ENCODE data around the gene IFT122. TPM values are rescaled to one million over a fixed set of nuclear protein-coding genes. Genes with fewer than 3 reads are reported as not detected.
"Not testable (repeated sequence)": the region's sequence is repeated elsewhere in the genome, so short reads cannot be mapped to it uniquely, and the experiment has no call there.

Gene IFT122
- total RNA-seq, 2 experiments from 2014 or later = 21.5 to 25.5 TPM

DNA sequence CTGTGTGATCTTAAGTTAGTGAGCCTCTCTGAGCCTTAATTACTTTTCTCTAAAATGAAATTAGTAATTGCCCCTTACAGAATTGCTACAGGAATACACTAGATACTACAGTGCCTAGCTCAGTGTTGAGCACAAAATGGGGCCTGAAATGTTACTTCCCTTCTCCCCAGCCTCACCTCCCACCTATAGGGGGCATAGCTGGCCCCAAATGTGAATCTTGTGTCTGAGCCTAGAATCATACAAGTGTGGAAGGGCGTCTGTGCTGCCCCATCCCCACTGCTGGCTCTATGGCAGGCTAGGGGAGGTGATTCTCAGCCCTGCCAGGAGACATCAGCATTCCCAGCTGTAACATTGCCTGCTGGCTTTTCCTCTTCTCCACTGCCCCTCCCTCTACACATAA is 42.7 kb downstream of the IFT122 start:
- intact Hi-C loops (cut with micrococcal nuclease) = loop anchor here (2.0 kb wide), 1 partner anchor 42 kb away; the partner anchor contains the start of gene IFT122
- H3K9me3 Mint-ChIP-seq = no peaks in the 10 kb centered on the region
- H3K4me3 Mint-ChIP-seq = no peak overlapping the region
- no peak overlapping the region for H3K27ac Mint-ChIP-seq
- H3K36me3 Mint-ChIP-seq = peaks cover 4% of the 10 kb centered on the region
- POLR2A ChIA-PET = no interaction called here
- no peak for DNase-seq
- CTCF ChIA-PET = no interaction called here
- H3K27me3 Mint-ChIP-seq = no peaks in the 10 kb centered on the region
- peaks cover 13% of the 10 kb centered on the region for H3K4me1 Mint-ChIP-seq (ENCODE audit: low read depth)

DNA sequence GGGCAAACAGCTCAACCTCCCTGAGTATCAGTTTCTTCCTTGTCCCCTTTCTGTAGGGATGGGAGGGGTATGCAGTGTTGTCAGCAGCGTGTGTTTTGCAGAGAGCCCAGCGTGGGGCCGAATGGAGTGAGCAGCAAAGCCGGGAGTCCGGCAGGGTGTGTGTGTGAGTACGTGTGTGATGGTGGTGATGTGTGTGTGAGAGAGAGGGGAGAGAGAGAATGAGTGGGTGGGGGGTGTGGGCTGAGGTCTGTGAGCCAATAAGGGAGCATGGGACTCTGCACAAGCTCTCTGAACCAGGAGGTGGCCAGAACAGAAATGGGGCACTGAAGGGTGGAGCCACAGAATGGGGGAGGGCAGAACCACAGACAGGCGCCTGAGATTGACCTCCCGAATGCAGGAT is 43.8 kb downstream of the IFT122 start:
- peaks cover 13% of the 10 kb centered on the region for H3K4me1 Mint-ChIP-seq (ENCODE audit: low read depth)
- H3K36me3 Mint-ChIP-seq = peaks cover 4% of the 10 kb centered on the region
- POLR2A ChIA-PET = no interaction called here
- H3K9me3 Mint-ChIP-seq = no peaks in the 10 kb centered on the region
- intact Hi-C loops (cut with micrococcal nuclease) = loop anchor here (2.0 kb wide), 1 partner anchor 43 kb away; the partner anchor contains the start of gene IFT122
- H3K4me3 Mint-ChIP-seq = no peak overlapping the region
- no peaks in the 10 kb centered on the region for H3K27me3 Mint-ChIP-seq
- CTCF ChIA-PET = no interaction called here
- DNase-seq = no peak
- H3K27ac Mint-ChIP-seq = no peak overlapping the region

DNA sequence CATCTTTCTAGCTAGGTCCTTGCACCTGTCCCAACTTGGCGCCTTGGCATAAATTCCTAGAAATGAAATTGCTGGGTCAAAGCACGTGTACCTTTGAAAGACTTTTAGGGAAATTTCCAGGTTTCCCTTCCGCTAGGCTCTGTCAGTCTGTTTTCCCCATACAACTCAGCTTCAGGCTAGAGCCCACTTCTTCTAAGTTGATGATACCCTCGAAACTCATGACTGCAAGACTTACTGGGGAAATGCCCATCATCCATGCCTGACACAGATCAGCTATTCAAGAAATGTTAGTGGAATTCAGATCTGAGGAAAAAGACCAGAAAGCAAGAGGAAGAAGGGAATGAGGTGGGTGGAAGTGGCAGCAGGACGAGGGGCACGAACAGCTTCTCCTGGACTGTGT is 45.1 kb downstream of the IFT122 start:
- H3K27me3 Mint-ChIP-seq; DNase-seq; H3K9me3 Mint-ChIP-seq; intact Hi-C loops (cut with micrococcal nuclease); H3K27ac Mint-ChIP-seq; H3K4me3 Mint-ChIP-seq; CTCF ChIA-PET; H3K36me3 Mint-ChIP-seq; POLR2A ChIA-PET: not testable (repeated sequence)
- H3K4me1 Mint-ChIP-seq (ENCODE audit: low read depth) = peaks cover 13% of the 10 kb centered on the region

DNA sequence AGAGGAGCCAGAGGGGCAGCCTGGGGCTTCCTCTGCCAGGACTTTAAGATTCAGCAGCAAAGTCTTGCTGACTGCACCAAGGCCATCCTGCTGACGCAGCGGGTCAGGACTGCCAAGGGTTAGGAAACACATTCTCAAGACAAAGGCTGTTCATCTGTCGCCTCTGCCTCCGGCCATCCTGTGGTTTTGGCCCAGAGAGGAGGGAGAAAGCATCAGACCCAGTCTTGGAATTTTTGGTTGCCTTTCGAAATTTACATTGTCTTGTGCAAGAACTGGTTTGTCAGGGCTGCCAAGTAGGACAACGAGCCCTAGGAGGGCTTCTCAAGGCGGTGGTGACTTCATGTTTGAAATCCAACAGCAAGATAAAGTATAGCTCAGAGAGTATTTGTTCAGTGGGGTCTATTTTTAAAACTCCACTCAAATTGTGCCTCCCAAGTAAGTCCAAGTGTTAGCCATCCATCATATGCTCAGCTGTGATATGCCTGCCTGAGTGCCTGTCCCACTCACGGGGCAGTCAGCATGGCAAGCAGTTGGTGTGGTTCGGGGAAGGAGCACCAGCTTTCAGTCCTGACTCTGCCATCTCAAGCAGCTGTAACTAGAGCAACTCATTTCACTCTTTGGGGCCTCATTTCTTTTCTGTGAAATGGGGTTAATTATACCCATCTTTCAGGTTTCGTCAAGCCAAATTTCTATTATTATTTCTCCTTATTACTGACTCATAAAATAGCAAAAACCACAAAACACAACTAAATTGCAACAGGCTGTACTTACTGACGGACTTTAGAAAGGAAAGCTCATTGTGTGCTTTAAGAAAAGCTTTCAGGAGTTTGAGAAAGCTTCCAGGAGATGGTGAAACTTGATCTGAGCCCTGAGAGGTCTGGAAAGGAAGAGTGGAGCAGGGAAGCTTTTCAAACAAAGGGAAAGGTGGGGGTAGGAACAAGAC is 46.0 kb downstream of the IFT122 start:
- Mint-ChIP-seq H3K9me3 (no peaks in the 10 kb centered on the region), H3K27me3 (no peaks in the 10 kb centered on the region), H3K4me3 (no peak overlapping the region), H3K36me3 (peaks cover 4% of the 10 kb centered on the region), H3K4me1 (ENCODE audit: low read depth) (peaks cover 13% of the 10 kb centered on the region), H3K27ac (no peak overlapping the region)
- CTCF ChIA-PET = interaction anchor here (0.6 to 1.3 kb wide), 4 partner anchors 22 to 345 kb away, joined by 3 read pairs; no protein-coding TSS in a partner anchor
- intact Hi-C loops (cut with micrococcal nuclease) = loop anchor here (1.0 kb wide), 1 partner anchor 342 kb away; no protein-coding TSS in a partner anchor
- no peak for DNase-seq
- POLR2A ChIA-PET = no interaction called here

DNA sequence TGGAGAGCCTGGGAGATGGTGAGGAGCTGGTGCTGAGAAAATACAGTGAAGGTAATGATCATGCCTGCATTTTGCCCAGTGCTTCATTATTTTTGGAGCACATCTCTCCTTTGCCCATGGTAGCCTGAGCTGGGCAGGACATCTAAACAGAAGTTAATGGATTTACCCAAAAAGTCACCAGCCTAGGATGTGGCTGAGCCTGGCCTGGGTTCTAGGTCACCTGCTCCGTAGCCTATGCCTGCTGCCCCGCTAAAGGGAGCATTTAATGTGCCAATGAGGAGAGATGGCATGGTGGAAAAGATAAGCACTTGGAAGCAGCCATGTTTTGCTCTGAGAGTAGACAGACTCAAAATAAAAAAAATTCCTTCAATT is 46.6 kb downstream of the IFT122 start:
- H3K4me1 Mint-ChIP-seq (ENCODE audit: low read depth) = peaks cover 8% of the 10 kb centered on the region
- ChIA-PET CTCF (interaction anchor here (0.9 to 1.3 kb wide), 3 partner anchors 22 to 344 kb away, joined by 3 read pairs; no protein-coding TSS in a partner anchor), POLR2A (no interaction called here)
- H3K4me3 Mint-ChIP-seq = no peak overlapping the region
- DNase-seq = no peak
- H3K36me3 Mint-ChIP-seq = peaks cover 4% of the 10 kb centered on the region
- H3K27me3 Mint-ChIP-seq = no peaks in the 10 kb centered on the region
- no peak overlapping the region for H3K27ac Mint-ChIP-seq
- intact Hi-C loops (cut with micrococcal nuclease) = loop anchor here (1.0 kb wide), 1 partner anchor 342 kb away; no protein-coding TSS in a partner anchor
- no peaks in the 10 kb centered on the region for H3K9me3 Mint-ChIP-seq

DNA sequence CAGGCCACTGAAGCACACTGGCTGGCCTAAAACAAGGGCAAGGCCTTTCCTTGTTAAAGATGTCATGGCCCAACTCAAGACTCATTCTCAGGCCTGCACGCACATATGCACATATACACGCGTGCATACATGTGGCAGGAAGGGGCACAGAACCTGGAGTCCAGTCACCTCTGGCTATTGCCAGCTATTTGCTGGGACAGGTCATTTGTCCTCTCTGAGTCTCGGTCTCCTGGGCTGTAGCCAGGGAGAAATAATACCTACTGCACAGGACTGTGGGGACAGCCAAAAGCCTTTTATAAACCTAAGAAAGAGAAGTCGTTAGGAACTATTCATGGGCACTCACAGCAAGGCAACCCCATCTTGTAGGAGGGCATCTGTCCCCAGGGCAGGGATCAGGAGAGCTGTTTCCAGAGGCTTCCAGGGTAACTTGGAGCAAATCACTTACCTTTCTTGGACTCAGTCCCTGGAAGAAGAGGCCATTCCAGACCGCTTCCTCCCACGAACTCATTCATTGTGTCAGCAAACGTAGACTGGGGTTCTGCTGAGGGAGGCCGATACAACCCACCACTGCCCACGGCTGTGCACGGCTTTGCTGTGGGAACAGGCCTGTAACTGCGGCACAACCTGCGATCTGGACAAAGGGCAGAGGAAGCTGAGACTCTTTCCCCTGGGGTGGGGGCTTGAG is 47.3 kb downstream of the IFT122 start:
- ChIA-PET CTCF (interaction anchor here (0.9 to 1.3 kb wide), 2 partner anchors 23 to 74 kb away, joined by 3 read pairs; no protein-coding TSS in a partner anchor), POLR2A (no interaction called here)
- no peak for DNase-seq
- no peak overlapping the region for H3K4me3 Mint-ChIP-seq
- H3K27me3 Mint-ChIP-seq = no peaks in the 10 kb centered on the region
- intact Hi-C loops (cut with micrococcal nuclease) = no loop called here
- H3K4me1 Mint-ChIP-seq (ENCODE audit: low read depth) = peaks cover 1% of the 10 kb centered on the region
- no peaks in the 10 kb centered on the region for H3K9me3 Mint-ChIP-seq
- H3K27ac Mint-ChIP-seq = no peak overlapping the region
- H3K36me3 Mint-ChIP-seq = peaks cover 4% of the 10 kb centered on the region

DNA sequence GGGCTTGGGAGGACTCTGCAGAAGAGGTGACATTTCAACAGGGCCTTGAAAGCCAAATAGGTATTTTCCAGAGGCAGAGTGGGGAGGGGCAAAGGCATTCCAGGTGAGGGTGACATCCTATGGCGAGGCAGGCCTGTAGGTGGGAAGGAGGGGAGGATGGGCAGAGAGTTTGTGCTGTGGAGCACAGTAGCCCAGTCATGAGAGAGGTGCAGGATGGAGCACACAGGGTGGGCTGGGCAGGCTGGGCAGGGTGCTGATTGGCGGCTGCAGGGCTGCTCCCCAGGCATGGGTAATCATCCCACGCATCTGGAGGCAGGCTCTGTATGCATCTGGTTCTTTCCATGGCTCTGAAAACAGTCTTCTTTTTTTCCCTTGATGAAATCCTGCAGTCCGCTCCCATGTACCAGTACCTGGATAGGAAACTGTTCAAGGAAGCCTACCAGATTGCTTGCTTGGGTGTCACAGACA is 47.9 kb downstream of the IFT122 start:
- H3K27ac Mint-ChIP-seq; intact Hi-C loops (cut with micrococcal nuclease); H3K4me3 Mint-ChIP-seq; H3K9me3 Mint-ChIP-seq; DNase-seq; CTCF ChIA-PET; H3K27me3 Mint-ChIP-seq; H3K4me1 Mint-ChIP-seq (ENCODE audit: low read depth); POLR2A ChIA-PET; H3K36me3 Mint-ChIP-seq: not testable (repeated sequence)

DNA sequence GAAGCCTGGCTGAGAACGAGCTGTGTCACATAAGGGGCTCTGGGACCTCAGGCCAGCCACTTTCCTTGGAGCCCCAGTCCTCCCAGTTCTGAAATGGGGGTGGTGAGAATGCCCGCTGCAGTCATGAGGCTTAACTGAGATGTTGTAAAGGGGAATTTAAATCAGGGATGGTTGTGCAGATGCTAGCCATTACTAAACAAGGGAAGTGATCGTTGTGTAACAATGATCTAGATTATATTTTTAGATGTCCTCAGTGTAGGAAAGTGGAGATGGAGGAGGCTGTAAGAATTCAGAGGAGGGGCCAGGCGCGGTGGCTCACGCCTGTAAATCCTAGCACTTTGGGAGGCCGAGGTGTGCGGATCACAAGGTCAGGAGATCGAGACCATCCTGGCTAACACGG is 49.2 kb downstream of the IFT122 start:
- H3K27me3 Mint-ChIP-seq; DNase-seq; H3K4me1 Mint-ChIP-seq (ENCODE audit: low read depth); H3K27ac Mint-ChIP-seq; H3K9me3 Mint-ChIP-seq; intact Hi-C loops (cut with micrococcal nuclease); H3K4me3 Mint-ChIP-seq; H3K36me3 Mint-ChIP-seq; POLR2A ChIA-PET: not testable (repeated sequence)
- CTCF ChIA-PET = interaction anchor here (0.6 to 2.1 kb wide), 7 partner anchors 22 to 405 kb away, joined by 3 to 9 read pairs (median 4); no protein-coding TSS in a partner anchor

DNA sequence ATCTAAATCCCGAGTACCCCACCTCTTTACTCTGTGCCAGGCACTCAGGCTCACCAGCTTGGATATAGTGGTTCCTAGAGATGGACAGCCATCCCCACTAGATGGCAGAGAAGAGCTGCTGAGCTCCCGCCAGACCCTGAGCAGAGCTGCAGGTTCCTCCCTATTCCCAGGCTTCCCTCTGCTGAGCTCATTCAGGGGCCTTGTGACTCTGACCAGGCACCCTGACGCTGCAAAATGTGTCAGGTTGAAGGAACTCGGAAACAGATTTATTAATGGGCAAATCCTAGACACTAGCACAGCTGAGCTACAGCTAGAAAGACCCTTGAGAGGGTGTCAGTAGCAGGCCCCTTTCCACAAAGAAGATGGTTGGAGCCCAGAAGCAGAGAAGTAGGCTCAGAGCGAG is 50.2 kb downstream of the IFT122 start:
- Mint-ChIP-seq H3K9me3 (no peaks in the 10 kb centered on the region), H3K36me3 (peaks cover 2% of the 10 kb centered on the region), H3K27me3 (no peaks in the 10 kb centered on the region), H3K4me3 (no peak overlapping the region), H3K27ac (no peak overlapping the region), H3K4me1 (ENCODE audit: low read depth) (no peaks in the 10 kb centered on the region)
- intact Hi-C loops (cut with micrococcal nuclease) = loop anchor here (1.0 to 5.0 kb wide), 4 partner anchors 118 to 444 kb away; no protein-coding TSS in a partner anchor
- ChIA-PET CTCF (interaction anchor here (0.6 to 2.1 kb wide), 40 partner anchors 10 to 616 kb away, joined by 3 to 22 read pairs (median 4); no protein-coding TSS in a partner anchor), POLR2A (no interaction called here)
- peak; percentile 65 for DNase-seq

DNA sequence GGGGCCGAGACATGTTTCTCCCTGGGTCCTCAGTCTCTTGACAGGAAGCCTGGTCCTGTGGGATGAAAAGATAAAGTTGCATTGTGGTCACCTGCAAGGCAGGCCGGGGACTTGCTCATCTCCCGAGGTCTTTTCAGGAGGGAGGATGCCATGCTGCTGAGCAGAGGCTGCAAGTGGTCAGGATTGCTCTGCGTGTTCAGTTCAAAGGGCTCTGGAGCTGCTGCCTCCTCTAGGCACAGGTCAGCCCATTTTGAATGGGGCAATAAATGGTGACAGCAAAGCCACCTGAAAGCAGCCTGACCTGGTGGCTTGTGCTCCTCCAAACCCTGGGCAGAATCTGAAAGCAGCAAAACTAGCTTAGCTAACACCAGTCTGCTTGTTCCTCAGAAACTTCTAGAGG is 51.1 kb downstream of the IFT122 start:
- intact Hi-C loops (cut with micrococcal nuclease) = loop anchor here (5.0 kb wide), 1 partner anchor 136 kb away; no protein-coding TSS in a partner anchor
- H3K4me1 Mint-ChIP-seq (ENCODE audit: low read depth); H3K36me3 Mint-ChIP-seq; H3K27me3 Mint-ChIP-seq; DNase-seq; H3K4me3 Mint-ChIP-seq; H3K9me3 Mint-ChIP-seq; POLR2A ChIA-PET; H3K27ac Mint-ChIP-seq: not testable (repeated sequence)
- CTCF ChIA-PET = interaction anchor here (1.2 to 2.1 kb wide), 17 partner anchors 10 to 521 kb away, joined by 3 to 22 read pairs (median 6); no protein-coding TSS in a partner anchor

DNA sequence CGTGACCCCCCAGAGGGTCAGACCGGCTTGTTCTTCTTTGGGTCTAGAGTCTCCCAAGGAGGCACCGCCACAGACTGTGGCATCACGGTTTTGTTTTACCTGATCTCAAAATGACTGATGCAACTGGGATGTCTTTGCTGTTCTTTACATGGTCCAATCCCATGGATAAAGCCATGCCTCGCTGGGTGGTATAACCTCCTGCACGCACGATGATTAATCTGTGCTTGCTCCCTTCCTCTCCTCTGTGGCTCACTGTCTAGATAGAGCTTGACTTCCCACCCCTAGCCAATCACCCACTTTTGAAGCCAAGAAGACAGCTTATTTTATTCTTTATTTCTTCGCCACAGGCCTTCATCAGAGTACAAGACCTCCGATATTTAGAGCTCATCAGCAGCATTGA is 51.8 kb downstream of the IFT122 start:
- no peaks in the 10 kb centered on the region for H3K9me3 Mint-ChIP-seq
- POLR2A ChIA-PET = no interaction called here
- CTCF ChIA-PET = interaction anchor here (0.7 to 2.3 kb wide), 4 partner anchors 17 to 511 kb away, joined by 3 to 10 read pairs (median 3); no protein-coding TSS in a partner anchor
- intact Hi-C loops (cut with micrococcal nuclease) = loop anchor here (5.0 kb wide), 1 partner anchor 136 kb away; no protein-coding TSS in a partner anchor
- no peak for DNase-seq
- H3K4me3 Mint-ChIP-seq = no peak overlapping the region
- H3K27ac Mint-ChIP-seq = no peak overlapping the region
- H3K36me3 Mint-ChIP-seq = peaks cover 2% of the 10 kb centered on the region
- no peaks in the 10 kb centered on the region for H3K27me3 Mint-ChIP-seq
- no peaks in the 10 kb centered on the region for H3K4me1 Mint-ChIP-seq (ENCODE audit: low read depth)

DNA sequence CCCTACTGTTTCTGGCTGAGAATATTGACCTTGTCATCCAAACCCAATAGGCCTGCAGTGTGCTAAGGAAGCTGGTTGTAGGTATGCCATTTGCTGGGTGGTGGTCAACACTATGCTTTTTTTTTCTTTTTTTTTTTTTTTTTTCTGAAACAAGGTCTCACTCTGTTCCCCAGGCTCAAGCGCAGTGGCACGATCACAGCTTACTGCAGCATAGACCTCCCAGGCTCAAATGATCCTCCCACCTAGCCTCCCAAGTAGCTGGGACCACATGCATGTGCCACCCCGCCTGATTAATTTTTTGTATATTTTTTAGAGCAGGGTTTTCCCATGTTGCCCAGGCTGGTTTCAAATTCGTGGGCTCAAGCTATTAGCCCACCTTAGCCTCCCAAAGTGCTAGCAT is 52.7 kb downstream of the IFT122 start:
- no peak for DNase-seq
- Mint-ChIP-seq H3K4me1 (ENCODE audit: low read depth) (no peaks in the 10 kb centered on the region), H3K36me3 (peaks cover 2% of the 10 kb centered on the region), H3K4me3 (no peak overlapping the region), H3K27me3 (no peaks in the 10 kb centered on the region), H3K9me3 (no peaks in the 10 kb centered on the region), H3K27ac (no peak overlapping the region)
- POLR2A ChIA-PET = no interaction called here
- CTCF ChIA-PET = interaction anchor here (0.7 to 2.3 kb wide), 6 partner anchors 135 to 510 kb away, joined by 3 to 10 read pairs (median 4); no protein-coding TSS in a partner anchor
- intact Hi-C loops (cut with micrococcal nuclease) = loop anchor here (5.0 kb wide), 1 partner anchor 135 kb away; no protein-coding TSS in a partner anchor
